ENCODE results near the gene PYM1. TPM values are rescaled to one million over a fixed set of nuclear protein-coding genes. Genes with fewer than 3 reads are reported as not detected.
"Not testable (repeated sequence)": the region's sequence is repeated elsewhere in the genome, so short reads cannot be mapped to it uniquely, and the experiment has no call there.

Gene PYM1
- total RNA-seq, 1 donor from 2014 or later, result 29.3 TPM

DNA sequence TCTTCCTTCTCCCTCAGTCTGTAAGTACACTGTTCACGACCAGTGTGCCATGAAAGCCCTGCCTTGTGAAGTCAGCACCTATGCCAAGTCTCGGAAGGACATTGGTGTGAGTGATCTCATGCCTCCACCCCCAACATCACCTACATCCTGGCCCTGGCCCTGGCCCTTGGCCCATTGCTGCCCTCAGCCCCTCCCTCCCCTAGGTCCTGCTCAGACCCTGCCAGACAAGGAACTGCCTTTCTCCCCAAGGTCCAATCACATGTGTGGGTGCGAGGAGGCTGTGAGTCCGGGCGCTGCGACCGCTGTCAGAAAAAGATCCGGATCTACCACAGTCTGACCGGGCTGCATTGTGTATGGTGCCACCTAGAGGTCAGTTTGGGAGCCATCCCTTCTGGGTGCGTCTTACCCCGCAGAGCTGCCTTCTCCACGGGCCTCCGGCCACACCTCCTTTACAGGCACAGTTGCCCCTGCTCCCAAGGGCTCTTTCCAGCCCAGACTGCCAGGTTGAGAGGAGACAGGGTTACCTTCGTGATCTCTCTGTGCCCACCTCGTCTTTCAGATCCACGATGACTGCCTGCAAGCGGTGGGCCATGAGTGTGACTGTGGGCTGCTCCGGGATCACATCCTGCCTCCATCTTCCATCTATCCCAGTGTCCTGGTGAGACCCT lies 12.5 kb upstream of the PYM1 start:
- DNase-seq (ENCODE audit: low read depth), result peak; percentile 87

DNA sequence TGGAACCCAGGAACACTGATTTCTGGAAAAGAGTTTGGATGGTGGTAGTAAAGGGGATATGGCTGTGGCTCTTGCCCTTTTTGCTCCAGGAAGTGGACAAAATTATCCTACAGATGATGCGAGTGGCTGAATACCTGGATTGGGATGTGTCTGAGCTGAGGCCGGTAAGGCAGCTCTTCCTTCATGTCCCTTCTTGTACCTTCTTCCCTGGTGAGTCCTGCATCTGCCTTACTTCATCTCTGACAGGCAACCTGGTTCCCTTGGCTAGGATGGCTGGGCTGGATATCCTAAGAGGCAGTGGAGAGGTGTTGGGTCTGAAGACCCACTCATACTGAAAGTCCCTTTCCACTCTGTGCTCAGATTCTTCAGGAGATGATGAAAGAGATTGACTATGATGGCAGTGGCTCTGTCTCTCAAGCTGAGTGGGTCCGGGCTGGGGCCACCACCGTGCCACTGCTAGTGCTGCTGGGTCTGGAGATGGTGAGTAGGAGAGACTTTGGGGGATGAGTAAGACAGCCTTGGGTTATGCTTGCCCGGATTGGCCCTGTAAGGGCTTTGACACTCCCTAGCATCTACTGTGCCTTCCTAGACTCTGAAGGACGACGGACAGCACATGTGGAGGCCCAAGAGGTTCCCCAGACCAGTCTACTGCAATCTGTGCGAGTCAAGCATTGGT lies 11.3 kb upstream of the PYM1 start:
- DNase-seq (ENCODE audit: low read depth), result no peak

DNA sequence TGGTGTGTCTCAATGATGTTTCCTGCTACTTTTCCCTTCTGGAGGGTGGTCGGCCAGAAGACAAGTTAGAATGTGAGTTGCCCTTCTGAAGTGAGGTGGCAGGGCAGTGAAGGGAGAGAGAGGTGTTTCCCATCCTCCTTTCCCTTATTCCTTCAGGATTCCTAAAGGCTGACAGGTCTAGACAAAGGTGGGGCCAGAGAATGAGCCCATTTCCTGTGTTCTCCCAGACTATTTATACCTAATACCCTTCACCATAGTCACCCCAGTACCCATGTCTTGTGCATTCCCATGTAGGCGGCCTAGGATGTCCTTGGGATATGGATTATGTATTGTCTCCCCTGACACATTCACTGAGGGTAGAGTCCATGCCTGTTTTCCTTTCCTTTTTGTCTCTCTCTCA lies 10.3 kb upstream of the PYM1 start:
- DNase-seq (ENCODE audit: low read depth), result no peak

DNA sequence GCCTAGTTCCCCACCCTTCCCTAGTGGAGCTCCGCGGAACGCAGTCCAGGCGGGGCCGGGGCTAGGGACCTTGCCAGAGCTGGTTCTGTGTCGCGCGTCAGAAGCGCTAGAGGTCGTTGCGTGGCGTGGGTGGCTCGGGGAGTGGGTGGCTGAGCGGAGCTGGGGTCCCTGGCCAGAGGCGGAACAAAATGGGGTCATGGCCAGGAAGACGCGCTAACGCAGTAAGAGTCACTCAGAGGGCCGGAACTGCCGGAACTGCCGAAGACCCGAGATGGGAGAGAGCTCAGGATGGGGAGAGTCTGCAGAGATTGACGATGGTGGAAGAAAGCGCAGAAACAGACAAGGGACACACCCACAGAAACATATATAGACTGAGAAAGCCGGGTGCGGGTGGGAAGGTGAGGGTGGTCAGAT lies 8.1 kb upstream of the PYM1 start:
- DNase-seq (ENCODE audit: low read depth), result no peak

DNA sequence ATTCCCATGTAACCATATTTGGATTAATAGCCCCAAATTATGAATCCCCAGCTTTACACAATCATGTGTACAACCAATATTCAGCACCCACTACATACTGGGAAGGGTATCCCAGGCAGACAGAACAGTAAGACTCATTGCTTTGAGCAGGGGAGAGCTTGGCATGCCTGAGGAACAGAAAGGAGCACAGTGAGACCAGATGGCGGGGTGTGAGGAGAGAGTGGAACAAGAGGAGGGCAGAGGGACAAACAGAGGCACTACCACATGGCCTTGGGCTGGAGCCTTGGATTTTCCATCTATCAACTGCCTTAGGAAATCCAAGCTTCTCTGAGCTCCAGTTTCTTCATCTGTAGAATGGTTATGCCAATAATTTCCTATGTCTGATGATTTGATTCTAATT lies 7.1 kb upstream of the PYM1 start:
- DNase-seq (ENCODE audit: low read depth), result no peak

DNA sequence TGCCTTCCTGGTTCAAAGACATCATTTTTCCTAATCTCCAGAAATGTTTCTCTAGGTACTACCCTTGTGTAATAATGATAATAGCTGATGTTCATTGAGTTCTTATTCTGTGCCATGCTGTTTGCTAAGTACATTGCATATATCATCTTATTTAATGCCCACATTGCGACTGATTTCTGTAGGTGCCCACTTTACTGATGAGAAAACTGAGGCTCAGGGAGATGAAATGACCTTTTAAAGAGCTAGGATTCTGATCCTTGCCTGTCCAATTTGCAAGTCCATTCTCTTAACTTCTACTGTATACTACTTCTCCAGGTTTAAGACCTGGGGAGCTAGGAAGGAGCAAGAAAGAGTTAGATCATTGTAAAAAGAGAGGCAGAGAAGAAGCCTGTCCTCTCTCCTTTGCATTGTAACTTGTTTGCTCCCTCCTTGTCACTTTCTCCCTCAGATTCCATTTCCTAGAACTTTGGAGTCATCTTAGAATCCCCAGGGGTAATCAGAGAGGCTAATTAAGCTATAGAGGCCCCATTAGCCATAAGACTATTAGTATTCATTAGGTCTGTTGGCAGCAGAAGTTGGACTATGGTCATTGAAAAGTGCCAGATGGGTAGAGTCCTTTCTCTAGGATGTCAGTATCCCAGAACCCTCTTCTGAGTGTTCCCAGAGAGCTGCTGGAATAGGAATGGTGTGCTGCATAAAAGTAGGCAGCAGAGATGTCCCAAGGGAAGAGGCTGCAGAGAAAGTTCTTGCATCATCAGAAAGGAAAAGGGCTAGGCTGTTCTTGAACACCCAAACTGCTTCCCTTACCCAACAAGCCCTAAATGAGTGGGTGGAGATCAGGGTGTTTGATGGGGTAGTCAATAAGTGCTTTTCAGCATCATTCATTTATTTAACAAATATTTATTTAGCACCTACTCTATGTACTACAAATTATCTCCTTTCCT lies 6.4 kb upstream of the PYM1 start:
- no peak for DNase-seq (ENCODE audit: low read depth)

DNA sequence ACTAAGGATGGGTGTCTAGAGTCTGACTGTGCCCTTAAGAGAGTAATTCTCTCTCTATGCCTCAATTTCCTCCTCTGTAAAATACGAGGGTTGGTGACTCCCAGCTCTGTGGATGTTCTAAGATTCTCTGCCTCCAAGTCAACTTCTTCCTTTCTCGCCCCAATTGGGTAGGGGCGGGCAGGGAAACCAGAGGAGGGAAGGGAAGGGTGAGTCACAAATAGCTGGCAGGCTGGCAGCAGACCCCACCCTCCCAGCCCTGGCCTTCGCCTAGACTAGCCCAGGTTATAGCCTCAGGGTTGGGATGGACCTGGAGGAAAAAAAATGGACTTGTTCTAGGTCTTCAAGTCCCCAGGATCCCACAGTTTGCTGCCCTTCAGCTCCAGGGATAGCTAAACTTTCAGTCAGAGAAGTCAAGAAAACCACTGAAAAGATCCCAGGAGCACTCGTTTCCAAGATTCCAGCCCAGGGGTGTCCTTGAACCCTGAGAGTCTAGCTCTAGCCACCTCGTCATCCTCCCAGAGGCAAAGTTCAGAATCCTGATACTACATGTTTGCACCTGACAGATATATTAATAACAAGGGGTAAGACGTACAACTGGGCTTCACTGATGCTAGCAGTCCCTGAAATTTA lies 5.6 kb upstream of the PYM1 start:
- peak; percentile 42 for DNase-seq (ENCODE audit: low read depth)

DNA sequence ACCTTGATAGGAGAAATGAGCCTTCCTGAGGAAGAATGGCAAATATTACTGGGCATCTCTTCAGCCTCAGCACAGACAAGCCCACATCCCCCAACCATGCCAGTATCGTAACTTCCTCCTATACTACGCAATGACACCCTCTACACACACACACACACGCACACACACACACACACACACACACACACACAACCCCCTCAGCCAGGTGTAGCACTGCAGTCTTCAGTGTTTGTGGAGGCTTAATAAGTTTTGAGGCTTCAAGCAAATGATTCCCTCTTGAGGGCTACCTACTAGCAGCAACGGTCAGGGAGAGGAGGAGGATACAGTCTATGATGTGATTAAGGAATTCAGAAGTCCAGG lies 4.8 kb upstream of the PYM1 start:
- DNase-seq (ENCODE audit: low read depth), result peak; percentile 4

GRCh38 chr12:55931780-55932550 lies 4.3 kb upstream of the PYM1 start:
- peak; percentile 42 for DNase-seq (ENCODE audit: low read depth)

DNA sequence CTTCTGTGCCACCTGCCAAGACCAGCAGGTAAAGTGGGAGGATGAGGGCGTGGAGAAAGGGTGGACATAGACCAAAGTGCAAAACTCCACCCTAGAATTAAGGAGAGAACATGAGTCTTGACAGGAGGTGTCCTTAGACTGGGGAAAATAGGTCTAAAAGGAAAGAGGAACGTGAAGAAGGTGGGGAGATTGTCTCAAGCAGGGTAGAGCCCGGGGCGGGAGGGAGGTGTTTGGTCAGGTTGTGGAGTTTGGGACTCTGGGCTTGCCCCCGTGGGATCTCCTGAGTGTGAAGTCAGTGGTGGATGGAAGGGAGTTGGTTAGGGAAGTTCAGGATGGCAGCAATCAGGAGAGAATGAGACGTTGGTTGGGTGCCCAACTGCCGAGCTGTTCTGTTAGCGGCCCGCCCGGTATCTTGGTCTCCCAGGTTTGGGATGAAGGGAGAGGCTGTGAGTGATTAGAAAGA lies 3.7 kb upstream of the PYM1 start:
- DNase-seq (ENCODE audit: low read depth), result no peak

GRCh38 chr12:55930771-55931316 lies 3.1 kb upstream of the PYM1 start, which contains the start of gene DGKA:
Gene DGKA (plus strand): TSS chr12:55931162. CDS start chr12:55936504, 5,342 bp downstream.
- peak; percentile 47 for DNase-seq (ENCODE audit: low read depth)

- DNase-seq (ENCODE audit: low read depth), result no peak
Measured at GRCh38 chr12:55929306-55929791, 1.7 kb upstream of the PYM1 start.

DNA sequence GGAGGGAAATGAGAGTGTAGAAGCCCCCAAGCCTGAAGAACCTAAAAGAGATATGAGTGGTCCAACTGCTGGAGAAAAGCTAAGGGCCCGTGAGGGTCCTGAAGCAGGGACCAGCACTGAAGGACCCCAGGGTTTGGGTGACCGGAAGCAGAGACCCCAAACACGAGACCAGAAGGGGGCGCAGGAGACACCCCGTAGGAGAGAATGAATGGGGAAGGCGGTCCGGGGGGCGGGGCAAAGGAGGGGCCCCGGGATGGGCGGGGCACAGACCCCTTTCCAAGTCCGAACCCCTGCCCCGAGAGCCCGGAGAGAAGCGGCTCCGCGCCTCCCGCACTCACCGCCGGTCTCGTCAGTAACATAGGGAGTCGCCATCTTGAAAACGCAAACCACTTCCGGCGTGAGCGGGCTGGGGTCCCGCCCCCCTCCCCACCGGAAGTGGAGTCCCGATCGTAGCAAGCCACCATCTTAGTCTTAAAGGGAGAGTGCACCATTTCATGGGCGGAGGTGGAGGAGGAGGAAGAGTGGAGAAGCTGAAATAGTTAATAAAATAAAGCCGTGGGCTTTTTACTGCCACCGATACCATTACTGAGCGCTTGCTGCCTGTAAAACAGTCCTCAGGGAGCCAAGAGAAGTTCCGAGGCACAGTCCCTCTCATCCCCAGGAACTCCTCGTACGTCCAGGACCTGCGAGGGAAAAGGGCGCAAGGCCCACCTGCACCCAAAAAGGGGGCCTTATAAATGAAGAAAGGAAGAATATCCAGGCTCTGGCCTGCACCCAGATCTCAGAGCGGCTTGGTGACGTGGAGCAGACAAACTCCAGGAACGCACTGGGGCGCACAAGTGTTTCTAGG lies 731 bp downstream of the PYM1 start:
- peak; percentile 94 for DNase-seq (ENCODE audit: low read depth)

DNA sequence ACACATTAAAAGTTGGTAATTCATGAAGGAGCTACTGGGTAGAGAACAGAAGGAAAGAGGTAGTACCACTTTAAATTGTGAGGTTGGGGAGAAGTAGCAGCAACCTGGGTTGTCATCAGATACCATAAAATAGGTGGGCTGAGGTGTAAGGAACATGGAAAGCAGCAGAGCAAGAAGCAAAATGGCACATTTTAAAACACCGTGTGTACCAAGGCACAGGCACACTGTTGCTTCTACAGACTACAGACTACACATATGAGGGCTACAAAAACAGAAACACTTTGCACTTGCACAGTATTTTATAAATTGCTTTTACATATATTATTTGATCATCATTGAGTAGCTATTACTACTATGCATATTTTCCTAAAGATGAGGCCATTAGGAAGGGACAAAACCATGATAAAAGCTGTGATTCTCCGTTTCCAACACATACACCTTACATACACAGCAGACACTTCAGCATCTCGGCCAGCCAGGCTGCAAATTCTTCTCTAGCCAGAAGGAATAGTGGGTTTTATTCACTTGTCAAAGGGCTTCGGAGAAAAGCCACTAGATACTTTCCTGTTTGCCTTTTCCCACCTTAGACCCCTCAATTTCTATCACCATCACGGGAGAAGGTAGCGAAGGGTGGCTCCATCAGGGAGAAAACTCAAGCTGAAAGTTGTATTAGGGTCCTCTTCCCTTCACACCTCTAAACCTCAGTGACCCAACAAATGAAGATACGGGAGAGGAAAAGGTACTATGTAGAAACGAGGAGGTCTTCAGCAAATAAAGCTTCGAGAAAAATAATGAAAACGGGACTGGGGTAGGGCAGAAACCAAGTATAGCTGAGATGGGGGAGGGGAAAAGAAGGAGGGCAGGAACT lies 1.6 kb downstream of the PYM1 start:
- no peak for DNase-seq (ENCODE audit: low read depth)

GRCh38 chr12:55925371-55925770 lies 2.3 kb downstream of the PYM1 start:
- DNase-seq (ENCODE audit: low read depth), result no peak

DNA sequence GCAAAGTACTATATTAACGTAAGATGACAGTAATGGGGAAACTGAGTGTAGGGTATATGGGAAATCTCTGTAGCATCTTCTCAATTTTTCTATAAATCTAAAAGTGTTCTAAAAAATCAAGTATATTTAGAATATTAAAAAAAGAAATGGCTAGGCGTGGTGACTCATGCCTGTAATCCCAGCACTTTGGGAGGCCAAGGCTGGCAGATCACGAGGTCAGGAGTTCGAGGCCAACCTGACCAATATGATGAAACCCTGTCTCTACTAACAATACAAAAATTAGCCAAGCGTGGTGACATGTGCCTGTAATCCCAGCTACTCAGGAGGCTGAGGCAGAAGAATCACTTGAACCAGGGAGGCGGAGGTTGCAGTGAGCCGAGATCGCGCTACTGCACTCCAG lies 4.0 kb downstream of the PYM1 start:
- not testable (repeated sequence) for DNase-seq (ENCODE audit: low read depth)

DNA sequence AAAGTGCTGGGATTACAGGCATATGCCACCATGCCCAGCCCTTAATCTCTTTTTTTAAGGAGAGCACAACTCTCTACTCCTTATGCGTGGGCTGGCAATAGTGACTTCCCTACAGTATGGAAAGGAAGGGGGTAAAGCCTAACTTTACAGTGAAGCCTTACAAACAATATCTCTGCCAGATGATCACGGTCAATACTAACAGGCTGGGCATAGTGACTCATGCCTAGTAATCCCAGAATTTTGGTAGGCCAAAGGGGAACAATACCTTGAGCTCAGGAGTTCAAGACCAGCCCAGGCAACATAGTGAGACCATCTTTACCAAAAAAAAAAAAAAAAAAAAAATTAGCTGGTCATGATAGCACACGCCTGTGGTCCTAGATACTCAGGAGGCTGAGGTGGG lies 5.6 kb downstream of the PYM1 start:
- no peak for DNase-seq (ENCODE audit: low read depth)

DNA sequence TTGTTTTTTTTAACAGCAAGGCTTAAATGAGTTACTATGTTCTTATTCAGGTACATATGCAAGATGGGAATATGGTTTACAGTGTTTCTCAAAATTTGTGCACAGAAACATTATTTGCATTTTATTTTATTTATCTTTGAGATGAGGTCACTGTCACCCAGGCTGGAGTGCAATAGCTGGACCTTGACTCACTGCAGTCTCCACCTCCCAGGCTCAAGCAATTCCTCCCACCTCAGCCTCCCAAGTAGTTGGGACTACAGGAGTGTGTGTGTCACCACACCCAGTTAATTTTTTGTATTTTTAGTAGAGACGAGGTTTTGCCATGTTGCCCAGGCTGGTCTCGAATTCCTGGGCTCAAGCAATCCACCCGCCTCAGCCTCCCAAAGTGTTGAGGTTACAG lies 8.7 kb downstream of the PYM1 start:
- not testable (repeated sequence) for DNase-seq (ENCODE audit: low read depth)

Measured in myocyte (in vitro differentiated cells).